Activated CD8-positive, alpha-beta T cell treated with anti-CD3 and anti-CD28 coated beads for 36 hours (primary cell): ENCODE measurements around the gene RARRES1. TPM values are rescaled to one million over a fixed set of nuclear protein-coding genes. Genes with fewer than 3 reads are reported as not detected.

Source experiments
- ATAC-seq: fragments of 200-7000 bp; cut with Tn5 transposase; one replicate; pipeline ENCODE4 v1.10.0; 2021; ENCODE audit warnings: mild to moderate bottlenecking, moderate library complexity
- CTCF ChIA-PET: fragments of 350-600 bp; sonication (Branson Sonifier 250); formaldehyde crosslinking; loops from one replicate; lab custom pipeline; 2021; ENCODE audit warnings: antibody characterized with exemption; lab: Charles Lee
- POLR2A ChIA-PET: fragments of 350-600 bp; sonication (Branson Sonifier 250); formaldehyde crosslinking; loops from one replicate; lab custom pipeline; 2021; ENCODE audit warnings: antibody characterized with exemption; lab: Charles Lee
- DNase-seq: peaks from one replicate; pipeline ENCODE4 v3.0.0-alpha.2; 2020
- H3K27ac Mint-ChIP-seq: one replicate; pipeline ENCODE4 v1.8.0; 2021; ENCODE audit warnings: mild to moderate bottlenecking, mixed read lengths
- H3K27me3 Mint-ChIP-seq: one replicate; pipeline ENCODE4 v1.8.0; 2021; ENCODE audit warnings: mixed read lengths
- H3K36me3 Mint-ChIP-seq: one replicate; pipeline ENCODE4 v1.8.0; 2021; ENCODE audit warnings: low read depth, mixed read lengths
- H3K4me1 Mint-ChIP-seq: one replicate; pipeline ENCODE4 v1.8.0; 2021; ENCODE audit warnings: low read depth, mixed read lengths
- H3K4me3 Mint-ChIP-seq: one replicate; pipeline ENCODE4 v1.8.0; 2021; ENCODE audit warnings: mild to moderate bottlenecking, moderate library complexity, mixed read lengths
- H3K9me3 Mint-ChIP-seq: one replicate; pipeline ENCODE4 v1.8.0; 2021; ENCODE audit warnings: mixed read lengths
- CTCF ChIP-seq: fragments of 200-600 bp; IDR thresholded peaks from one replicate; pipeline ENCODE4 v1.8.0; 2022; ENCODE audit warnings: antibody characterized with exemption, mild to moderate bottlenecking
- intact Hi-C: fragments of 100-400 bp; cut with micrococcal nuclease; formaldehyde crosslinking; loops from one replicate; pipeline ENCODE4 v1.10.0; 2022
- total RNA-seq, 2 experiments: library from RNA; stranded (reverse); gene quantifications; one replicate each; pipeline ENCODE4 v1.2.3, GENCODE V29; 2021

Gene RARRES1
- total RNA-seq, 2 experiments from 2014 or later = not detected

GRCh38 chr3:158742871-158743663 is 10.8 kb upstream of the RARRES1 start:
- ChIA-PET CTCF (interaction anchor here (0.9 to 3.7 kb wide), 3 partner anchors 15 to 80 kb away, joined by 3 to 23 read pairs (median 3); no protein-coding TSS in a partner anchor), POLR2A (no interaction called here)
- Mint-ChIP-seq H3K27me3 (no peaks in the 10 kb centered on the region), H3K4me3 (no peak overlapping the region), H3K27ac (no peak overlapping the region), H3K9me3 (no peaks in the 10 kb centered on the region), H3K36me3 (peaks cover 4% of the 10 kb centered on the region), H3K4me1 (peaks cover 4% of the 10 kb centered on the region)
- DNase-seq = no peak
- ATAC-seq = no peak
- intact Hi-C loops = no loop called here
- no peak for TF ChIP-seq CTCF

GRCh38 chr3:158739661-158740060 is 7.4 kb upstream of the RARRES1 start:
- ChIA-PET POLR2A (no interaction called here), CTCF (interaction anchor here (1.1 kb wide), 1 partner anchor 13 kb away, joined by 3 read pairs; no protein-coding TSS in a partner anchor)
- H3K27ac Mint-ChIP-seq = no peak overlapping the region
- intact Hi-C loops = no loop called here
- peaks cover 8% of the 10 kb centered on the region for H3K9me3 Mint-ChIP-seq
- peaks cover 4% of the 10 kb centered on the region for H3K4me1 Mint-ChIP-seq
- peaks cover 12% of the 10 kb centered on the region for H3K36me3 Mint-ChIP-seq
- no peak for ATAC-seq
- no peaks in the 10 kb centered on the region for H3K27me3 Mint-ChIP-seq
- TF ChIP-seq CTCF = no peak
- no peak overlapping the region for H3K4me3 Mint-ChIP-seq
- DNase-seq = no peak

- ATAC-seq (no peak), DNase-seq (no peak)
- H3K27ac Mint-ChIP-seq = no peak overlapping the region
- H3K4me3 Mint-ChIP-seq = no peak overlapping the region
- peaks cover 4% of the 10 kb centered on the region for H3K4me1 Mint-ChIP-seq
- ChIA-PET CTCF (interaction anchor here (1.1 kb wide), 1 partner anchor 12 kb away, joined by 3 read pairs; no protein-coding TSS in a partner anchor), POLR2A (no interaction called here)
- intact Hi-C loops = no loop called here
- no peaks in the 10 kb centered on the region for H3K27me3 Mint-ChIP-seq
- H3K36me3 Mint-ChIP-seq = peaks cover 12% of the 10 kb centered on the region
- peaks cover 9% of the 10 kb centered on the region for H3K9me3 Mint-ChIP-seq
- TF ChIP-seq CTCF = no peak
Observed at GRCh38 chr3:158739078-158739477, 6.8 kb upstream of the RARRES1 start.

GRCh38 chr3:158738653-158739052 is 6.4 kb upstream of the RARRES1 start:
- CTCF ChIA-PET = interaction anchor here (3.8 kb wide), 1 partner anchor 12 kb away, joined by 16 read pairs; no protein-coding TSS in a partner anchor
- Mint-ChIP-seq H3K27ac (no peak overlapping the region), H3K36me3 (peaks cover 14% of the 10 kb centered on the region), H3K4me1 (peaks cover 4% of the 10 kb centered on the region), H3K4me3 (no peak overlapping the region), H3K9me3 (peaks cover 9% of the 10 kb centered on the region), H3K27me3 (no peaks in the 10 kb centered on the region)
- ATAC-seq (no peak), DNase-seq (no peak)
- intact Hi-C loops = no loop called here
- TF ChIP-seq CTCF = no peak
- POLR2A ChIA-PET = no interaction called here

- Mint-ChIP-seq H3K4me1 (peaks cover 4% of the 10 kb centered on the region), H3K27ac (no peak overlapping the region), H3K27me3 (no peaks in the 10 kb centered on the region), H3K4me3 (no peak overlapping the region), H3K36me3 (peaks cover 14% of the 10 kb centered on the region), H3K9me3 (peaks cover 9% of the 10 kb centered on the region)
- intact Hi-C loops = no loop called here
- no peak for ATAC-seq
- CTCF ChIA-PET = interaction anchor here (3.8 kb wide), 1 partner anchor 11 kb away, joined by 16 read pairs; no protein-coding TSS in a partner anchor
- no peak for TF ChIP-seq CTCF
- POLR2A ChIA-PET = no interaction called here
- no peak for DNase-seq
Observed at GRCh38 chr3:158737976-158738615, 5.8 kb upstream of the RARRES1 start.
